ENCODE data around the gene CAP2.

Gene CAP2, protein sequence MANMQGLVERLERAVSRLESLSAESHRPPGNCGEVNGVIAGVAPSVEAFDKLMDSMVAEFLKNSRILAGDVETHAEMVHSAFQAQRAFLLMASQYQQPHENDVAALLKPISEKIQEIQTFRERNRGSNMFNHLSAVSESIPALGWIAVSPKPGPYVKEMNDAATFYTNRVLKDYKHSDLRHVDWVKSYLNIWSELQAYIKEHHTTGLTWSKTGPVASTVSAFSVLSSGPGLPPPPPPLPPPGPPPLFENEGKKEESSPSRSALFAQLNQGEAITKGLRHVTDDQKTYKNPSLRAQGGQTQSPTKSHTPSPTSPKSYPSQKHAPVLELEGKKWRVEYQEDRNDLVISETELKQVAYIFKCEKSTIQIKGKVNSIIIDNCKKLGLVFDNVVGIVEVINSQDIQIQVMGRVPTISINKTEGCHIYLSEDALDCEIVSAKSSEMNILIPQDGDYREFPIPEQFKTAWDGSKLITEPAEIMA

DNA sequence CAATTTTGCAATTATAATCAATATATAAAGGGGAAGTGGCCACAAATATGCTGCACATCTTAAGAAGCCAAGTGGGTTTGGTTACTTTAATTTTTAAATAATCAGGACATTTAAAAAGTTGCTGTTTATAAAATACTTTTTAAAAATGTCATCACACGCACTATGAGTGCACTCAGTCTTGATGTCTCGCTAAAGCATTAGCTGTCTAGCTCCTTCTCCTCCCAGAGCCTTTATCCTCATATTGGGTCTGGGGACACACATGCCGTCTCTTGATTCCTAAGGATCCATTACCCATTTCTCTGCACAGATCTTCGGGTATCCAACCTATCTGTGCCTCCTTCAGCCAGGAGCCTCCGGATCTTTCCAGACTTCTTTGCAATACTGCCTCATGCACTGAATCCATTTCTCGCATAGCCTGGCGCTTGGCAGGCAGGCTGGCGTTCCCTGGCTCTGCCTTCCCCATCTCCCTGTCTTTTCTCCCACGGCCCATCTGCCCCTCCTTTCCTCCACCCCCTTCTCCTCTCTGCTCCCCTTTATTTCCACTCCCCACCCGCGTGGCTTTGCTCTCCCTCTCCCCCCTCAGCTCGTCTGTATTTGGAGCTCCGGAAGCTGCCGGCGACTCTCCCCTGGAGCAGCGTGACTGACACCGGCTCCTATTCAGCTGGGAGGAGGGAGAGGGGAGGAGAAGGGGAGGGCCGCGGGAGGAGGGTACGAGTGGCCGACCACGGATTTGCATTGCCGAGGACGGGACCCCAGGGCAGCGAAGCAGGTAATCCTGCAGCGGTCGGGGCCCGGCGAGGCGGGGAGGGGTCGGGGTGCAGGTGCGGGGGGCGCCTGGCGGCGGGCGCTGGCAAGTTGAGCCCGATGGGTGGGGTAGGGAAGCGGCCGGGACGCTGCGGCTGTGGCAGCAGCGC, at the start of gene CAP2:
Gene CAP2 (plus strand): TSS at position 618 of the 914 bp plus-strand sequence. CDS start 27,961 bp downstream, outside the sequence.
- DNase-seq = no peak

DNA sequence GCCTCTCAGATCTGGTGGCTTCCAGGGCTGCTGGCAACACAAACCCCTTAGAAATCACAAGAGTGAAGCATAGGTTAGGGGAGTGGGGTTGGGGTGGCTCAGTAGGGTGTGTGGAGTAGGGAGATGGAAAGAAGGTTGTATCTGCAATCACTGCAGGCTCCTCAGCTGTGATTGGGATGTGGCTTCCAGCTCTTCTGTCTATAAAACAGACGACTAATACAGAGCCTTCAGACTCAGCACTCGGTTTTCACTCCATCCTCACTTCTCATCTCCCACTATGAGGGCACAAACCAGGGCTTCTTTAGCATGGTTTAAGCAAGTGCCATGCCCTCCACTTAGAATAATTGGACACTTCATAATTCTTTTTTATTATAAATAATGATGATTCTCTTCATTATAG, 46.4 kb upstream of the CAP2 start:
- DNase-seq = no peak

DNA sequence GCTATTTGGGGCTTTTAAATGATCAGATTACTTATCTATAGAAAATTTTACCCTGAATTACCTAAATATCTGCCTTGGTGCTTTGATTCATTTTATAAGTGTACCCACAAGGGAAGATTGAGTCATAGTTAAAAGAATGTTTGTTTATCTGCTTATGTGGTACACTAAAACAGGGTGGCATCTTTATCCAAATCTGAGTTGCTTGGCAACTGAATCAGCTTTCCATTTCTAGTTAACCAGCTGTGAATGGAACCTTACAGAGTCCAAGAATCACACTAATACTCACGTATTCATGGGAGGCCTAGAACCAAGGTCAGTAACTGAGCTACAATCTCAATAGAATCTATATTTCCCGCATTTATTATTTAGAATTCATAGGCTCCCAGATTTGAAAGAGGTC, 44.0 kb upstream of the CAP2 start:
- DNase-seq = no peak

DNA sequence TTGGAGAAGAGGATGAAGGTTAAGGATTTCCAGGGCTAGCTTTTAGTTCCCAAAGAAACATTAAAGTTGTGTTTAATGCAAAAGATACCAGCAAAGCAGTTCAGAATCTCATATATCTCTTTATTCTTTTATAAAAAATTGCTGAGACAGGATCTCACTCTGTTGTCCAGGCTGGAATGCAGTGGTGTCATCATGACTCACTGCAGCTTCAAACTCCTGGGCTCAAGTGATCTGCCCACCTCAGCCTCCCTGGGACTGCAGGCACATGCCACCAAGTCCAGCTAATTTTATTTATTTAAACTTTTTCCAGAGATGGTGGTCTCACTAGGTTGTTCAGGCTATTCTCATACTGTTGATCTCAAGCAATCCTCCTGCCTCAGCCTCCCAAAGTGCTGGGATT, 41.1 kb upstream of the CAP2 start:
- no peak for DNase-seq

DNA sequence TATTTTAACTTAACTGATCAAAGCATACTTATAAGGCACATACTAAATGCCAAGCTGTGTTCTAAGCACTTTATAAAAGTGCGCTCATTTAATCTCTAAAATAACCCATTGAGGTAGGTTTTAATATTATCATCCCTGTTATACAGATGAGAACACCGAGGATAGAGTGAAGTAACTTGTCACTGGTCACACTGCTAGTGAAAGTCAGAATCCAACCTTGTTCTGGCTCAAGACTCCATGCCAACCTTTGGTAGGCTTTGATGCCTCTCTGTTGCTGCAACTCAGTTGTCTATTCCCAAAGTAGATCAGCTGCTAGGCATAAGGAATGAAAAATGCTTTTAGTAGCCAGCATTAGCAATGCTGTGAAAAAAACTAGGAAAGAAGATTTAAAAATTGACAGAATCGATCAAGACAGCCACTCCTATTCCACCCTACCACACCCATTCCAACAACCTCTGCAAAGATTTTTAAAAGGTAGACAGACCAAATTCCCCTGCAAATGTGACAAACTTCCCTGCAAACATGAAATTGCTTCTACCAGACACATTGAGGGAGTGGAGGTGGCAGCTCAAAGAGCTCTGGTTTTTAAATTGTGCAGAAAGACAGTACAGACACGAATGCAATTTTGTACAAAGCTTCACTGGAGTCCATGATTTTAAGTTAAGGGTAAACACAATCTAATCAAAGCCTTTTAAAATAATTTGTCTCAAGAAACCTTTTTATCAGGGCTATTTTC, 39.8 kb upstream of the CAP2 start:
- no peak for DNase-seq

DNA sequence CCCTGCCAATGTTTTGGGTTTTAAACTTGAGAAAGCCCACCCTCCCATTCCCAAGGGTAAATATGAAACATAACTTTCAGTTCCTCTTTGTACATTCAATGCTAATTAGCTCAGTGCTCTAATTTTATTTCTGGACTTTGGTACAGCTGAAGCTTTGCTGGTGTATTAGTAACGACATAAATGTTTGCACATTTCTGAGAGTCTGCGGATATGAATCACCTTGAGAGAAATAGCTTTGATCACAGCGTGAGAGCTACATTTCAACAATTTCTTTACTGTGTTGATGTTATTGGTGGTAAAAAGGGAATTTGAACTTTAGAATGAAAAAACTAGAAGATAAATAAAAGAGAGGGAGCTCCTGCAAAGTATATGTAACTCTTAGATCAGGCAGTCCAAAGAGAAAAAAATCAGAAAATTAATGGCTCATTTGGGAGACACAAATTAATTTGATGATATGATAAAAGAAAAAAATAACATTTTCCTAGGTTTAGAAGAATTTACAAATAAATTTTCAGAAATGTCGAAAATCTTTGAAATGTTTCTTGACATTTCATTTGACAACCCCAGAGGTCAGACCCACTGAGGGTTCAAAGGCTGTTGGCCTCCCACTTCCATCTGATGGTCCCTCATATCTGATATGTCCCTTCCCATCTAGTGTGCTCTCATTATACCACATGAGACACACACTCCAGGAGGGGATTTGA, 38.5 kb upstream of the CAP2 start:
- no peak for DNase-seq

DNA sequence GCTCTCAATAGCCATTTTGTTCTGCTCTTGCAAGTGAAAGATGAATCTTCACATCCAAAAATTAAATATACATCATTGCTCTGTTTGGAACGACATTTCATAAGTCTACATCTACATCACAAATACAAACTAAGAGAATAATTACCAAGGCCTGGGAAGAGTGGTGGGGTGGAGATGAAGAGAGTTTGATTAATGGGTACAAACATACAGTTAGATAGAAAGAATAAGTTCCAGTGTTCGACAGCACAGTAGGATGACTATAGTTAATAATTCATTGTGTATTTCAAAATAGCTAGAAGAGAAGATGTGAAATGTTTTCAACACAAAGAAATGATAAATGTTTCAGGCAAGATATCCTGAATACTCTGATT, 38.0 kb upstream of the CAP2 start:
- DNase-seq = no peak

DNA sequence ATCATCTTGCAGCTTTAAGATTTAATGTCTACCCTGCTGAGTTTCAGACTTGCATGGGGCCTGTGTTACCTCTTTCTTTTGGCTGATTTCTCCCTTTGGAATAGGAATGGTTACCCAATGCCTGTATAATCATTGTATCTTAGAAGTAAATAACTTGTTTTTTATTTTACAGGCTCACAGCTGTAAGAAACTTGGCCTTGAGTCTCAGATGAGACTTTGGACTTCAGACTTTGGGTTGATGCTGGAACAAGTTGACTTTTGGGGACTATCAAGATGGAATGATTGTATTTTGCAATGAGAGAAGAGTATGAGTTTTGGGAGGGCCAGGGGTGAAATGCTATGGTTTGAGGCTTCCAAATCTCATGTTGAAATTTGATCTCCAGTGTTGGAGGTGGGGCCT, 34.9 kb upstream of the CAP2 start:
- no peak for DNase-seq

DNA sequence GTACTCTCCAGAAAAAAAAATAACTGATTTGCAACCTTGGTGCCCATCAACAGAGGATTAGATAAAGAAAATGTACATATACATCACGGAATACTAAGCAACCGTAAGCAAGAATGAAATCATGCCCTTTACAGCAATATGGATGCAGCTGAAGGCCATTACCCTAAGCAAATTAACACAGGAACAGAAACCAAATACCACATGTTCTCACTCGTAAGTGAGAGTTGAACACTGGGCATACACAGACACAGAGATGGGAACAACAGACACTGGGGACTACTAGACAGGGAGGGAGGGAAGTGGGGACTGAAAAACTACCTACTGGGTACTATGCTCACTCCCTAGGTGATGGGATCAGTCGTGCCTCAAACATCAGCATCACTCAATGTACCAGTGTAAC, 32.8 kb upstream of the CAP2 start:
- DNase-seq = no peak

DNA sequence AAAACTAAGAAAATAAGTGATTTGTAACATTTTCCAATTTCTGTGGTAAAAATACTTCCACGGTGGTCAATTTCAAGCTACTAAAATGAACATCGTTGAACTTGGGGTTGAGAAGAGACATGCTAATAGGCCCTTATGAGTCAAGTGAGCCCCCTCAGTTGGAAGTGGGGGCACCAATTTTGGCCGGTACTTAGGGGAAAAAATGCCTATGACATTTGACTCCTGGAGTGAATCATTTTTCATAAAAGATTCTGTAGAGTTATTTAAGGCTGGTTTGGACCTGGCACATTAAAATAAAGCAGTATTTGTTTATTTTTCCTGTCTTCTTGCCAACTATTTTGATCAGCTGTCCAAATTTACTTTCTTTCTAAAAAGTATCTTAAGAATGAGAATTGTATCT, 32.4 kb upstream of the CAP2 start:
- no peak for DNase-seq

DNA sequence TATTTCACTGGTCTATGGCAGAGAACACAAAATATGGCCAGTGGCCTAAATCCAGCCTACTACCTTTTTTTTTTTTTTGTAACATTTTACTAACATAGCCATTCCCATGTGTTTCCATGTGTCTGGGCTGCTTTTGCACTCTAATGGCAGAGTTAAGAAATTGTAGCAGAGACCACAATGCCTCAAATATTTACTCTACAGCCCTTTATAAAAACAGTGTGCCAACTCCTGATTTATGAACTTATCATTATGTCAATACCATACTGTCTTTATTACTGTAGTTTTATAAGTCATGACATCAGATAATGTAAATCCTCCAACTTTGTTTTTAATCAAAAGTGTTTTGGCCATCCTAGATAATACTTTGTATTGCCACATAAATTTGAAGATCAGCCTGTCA, 27.4 kb upstream of the CAP2 start:
- DNase-seq = no peak

DNA sequence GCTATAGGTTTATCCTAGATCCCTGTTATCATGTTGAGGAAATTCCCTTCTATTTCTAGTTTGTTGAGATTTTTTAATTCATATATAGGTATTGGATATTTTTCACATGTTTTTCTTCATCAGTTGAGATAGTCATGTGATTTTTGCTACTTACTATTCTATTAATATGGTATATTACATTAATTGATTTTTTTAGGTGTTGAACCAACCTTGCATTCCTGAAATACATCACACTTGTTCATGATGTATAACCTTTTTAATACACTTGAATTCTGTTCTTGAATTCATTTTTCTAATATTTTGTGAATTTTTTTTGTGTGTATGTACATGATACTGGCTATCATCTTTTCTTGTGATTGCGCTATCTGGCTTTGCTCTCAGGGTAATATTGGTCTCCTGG, 25.5 kb upstream of the CAP2 start:
- no peak for DNase-seq

DNA sequence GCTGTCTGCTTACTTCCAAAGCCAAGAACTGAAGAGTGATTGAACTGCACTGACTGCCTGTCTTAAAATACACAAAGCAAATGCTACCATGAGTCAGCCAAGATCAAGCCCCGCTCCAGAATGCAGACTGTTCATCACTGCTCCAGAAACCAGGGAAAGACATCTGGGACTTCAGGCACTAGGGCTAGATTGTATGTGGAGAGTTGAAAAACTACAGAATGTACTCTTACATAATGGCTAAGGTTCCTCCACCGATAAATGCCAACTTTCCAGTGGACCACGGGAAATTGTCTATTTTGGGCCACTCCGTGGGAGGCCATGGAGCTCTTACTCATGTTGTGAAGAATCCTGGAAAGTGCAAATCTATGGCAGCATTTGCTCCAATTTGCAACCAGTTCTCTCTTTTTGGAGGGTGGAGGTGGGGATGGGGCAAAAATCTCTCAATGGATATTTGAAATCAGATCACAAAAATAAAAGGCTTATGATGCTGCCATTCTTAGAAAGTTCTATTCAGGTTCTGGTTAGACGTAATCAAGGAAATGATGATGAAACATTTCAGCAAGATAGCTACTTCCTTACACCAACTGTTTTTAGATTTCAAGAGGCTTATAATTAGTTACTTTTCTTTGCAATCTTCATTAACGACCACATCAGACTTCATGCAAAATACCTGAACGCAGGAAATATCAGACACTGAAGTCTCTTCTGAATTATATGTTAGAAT, 11.8 kb upstream of the CAP2 start:
- peak; percentile 16 to 37 (median 16) for DNase-seq

DNA sequence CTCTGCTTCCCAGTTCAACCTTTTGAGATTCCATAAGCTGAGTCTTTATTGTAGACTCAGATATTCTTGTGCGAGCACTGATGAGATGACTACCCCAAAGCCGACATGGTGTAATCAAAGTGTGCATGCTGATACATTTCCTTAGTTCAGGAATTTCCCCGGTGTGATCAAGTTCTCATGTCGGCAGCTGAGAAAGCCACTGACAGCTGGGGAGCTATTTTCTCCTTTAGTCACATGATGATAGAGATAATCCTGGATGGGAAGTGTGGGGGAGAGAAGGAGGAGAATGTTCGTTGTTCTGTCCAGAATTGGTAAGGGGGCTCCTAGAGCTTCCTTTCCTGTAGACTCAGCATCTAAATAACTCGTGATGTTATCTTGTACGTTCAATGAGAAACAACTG, 7.7 kb upstream of the CAP2 start:
- DNase-seq = no peak

DNA sequence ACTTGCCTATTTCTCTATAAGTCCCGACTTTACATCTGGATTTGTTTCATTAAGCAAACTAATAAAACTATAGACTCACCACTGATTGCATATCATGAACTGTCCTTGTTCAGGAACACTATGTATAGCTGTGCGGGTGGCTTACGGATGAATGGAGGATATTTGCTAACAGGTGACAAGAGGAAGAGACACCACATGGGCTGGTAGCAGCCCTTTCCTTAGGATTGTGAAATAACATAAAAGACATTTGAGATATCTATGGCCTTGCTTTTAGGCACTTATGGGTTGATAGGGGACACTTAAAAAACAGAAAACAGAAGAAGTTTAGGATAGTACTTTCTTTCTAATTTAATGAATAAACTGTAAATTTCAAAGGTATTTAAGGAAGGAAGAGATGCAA, 5.0 kb upstream of the CAP2 start:
- no peak for DNase-seq

DNA sequence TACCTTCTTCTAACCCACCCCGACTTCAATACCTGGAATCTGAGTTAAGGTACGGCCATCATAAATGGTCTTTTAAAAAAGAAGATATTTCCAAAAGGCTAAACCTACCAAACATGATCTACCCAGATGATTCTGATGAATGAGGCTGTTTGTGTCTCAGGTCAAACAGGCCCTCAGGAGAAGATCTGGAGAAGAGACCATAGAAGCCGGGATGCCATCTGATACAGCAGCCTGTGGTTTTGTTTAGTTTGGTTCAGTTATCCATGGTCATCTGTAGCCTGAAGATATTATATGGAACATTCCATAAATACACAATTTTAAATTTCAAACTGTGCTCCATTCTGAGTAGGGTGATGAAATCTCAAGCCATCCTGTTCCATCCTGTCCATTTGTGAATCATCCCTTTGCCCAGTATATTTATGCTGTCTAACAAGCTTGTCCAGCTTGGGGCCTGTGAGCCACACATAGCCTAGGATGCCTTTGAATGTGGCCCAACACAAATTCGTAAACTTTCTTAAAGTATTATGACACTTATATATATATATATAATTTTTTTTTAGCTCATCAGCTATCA, 4.0 kb upstream of the CAP2 start:
- no peak for DNase-seq

DNA sequence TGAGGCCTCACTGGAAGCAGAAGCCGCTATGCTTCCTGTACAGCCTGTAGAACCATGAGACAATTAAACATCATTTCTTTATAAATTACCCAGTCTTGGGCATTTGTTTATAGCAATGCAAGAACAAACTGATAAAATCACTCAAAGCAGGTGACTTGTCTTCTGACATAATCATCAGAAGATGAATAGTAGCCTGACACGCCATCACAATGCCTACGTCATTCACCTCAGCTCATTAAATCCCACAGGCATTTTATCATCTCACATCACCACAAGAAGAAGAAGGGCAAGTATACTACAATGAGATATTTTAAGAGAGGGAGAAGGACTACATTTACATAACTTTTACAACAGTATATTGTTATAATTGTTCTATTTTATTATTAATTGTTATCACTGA, 3.1 kb upstream of the CAP2 start:
- no peak for DNase-seq

DNA sequence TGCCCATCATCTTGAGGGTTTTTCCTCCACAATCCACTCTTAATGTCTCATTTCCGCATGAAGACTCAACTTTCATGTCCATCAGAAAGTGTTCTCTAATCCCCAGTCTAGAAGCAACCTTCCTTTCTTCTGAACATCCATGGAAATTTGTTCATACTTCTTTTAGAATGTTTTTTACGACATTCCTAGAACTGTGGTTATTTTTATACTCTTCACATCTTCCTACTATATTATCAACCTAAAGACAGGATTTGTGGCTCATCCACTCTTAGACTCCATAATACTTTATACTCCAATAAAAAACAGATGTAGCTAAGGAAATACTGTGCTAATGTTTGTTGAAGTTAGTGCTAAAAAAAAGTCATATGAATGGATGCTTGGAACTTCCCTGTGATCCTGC, 1.4 kb upstream of the CAP2 start:
- no peak for DNase-seq

DNA sequence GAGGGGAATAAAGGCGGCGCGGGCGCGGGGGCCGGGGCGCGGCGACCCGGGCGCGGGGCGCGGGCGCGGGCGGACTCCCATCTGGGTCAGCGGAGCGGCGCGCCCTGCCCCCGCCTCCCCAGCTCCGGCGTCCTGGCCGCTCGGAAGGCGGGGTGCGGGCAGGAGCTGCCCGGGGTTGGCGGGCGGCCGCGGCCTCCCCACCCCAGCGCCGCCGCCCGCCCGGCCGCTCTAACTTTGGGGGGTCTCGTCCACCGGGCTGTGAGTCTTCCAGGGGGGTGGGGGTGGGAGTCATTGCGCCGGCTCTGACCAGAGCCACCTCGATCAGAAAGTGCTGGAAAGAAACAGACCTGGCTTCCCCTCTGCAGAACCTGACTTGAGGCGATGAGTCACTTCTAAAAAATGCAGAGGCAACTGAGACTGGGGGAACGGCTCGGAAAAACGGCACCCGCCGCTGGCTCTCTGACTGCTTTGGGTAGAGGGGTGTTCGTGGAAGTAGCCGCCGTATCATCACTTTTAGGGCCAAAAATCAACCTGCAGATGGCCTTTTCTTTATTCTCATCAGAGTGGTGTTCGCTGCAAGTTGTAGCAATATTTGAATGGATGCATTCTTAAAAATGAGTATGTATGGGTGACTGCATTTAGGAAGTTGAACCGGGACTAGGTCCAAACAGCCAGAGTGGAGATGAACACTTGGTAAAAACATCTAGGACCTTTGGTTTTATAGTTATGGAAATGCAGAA, 667 bp downstream of the CAP2 start:
- DNase-seq = peak in 2 of 3 donors; percentile 14 to 18

DNA sequence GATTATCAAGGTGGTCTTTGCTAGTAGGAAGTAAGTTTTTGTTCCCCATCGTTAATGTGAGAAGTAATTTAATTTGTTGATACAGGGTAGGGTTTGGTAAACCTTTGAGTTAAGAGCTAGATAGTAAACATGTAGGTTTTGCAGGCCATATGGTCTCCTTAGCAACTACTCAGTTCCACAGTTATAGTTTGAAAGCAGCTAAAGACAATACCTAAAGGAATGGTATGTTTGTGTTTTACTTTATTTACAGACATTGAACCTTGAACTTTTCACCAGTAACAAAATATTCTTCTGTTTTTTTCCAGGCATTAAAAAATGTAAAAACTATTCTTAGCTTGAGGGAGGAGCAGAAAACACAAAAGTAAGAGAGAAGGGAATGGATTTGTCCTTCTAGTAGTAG, 1.7 kb downstream of the CAP2 start:
- no peak for DNase-seq

DNA sequence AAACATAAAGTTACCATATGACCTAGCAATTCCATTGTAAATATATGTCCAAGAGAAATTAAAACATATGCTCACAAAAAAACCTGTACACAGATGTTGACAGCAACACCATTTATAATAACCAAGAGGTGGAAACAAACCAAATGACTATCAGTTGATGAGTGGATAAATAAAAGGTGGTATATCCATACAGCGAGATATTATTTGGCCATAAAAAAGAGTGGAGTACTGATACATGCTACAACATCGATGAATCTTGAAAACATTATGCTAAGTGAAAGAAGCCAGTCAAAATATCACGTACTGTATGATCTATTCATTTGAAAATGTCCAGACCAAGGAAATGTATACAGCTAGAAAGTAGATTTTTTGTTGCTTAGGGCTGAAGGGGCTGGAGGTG, 2.9 kb downstream of the CAP2 start:
- DNase-seq = no peak
